ENCODE data around the gene CAST. TPM values are rescaled to one million over a fixed set of nuclear protein-coding genes. Genes with fewer than 3 reads are reported as not detected.

Gene CAST
- total RNA-seq, 1 donor from 2014 or later = 287 TPM

DNA sequence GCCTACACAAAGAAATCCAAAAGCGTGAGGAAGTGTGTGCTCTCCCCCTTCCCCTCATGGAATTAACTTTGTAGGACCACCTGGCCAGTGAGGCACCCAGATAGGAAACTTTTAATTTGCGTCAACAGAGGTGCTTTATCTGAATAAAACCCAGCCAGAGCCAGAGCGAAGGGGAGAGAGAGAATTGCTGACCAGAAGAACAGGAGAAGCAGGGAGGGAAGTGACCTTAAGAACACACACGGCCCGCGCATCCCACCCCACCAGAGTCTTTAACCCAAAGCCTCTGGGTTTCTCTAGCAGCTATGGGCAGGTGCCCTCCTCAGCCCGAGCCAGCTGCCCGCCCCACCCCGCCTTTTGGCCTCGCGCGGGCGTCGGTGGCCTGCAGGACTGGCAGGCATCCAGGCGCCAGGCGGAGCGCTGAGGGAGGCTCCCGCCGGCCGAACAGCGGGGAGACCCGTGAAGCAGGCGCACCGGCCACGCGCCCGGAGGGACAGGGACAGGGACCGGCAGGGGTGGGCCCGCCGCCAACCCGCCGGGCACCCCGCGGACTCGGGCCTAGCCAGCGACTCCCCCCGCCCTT is 145.0 kb downstream of the CAST start:
- Histone ChIP-seq H3K4me2 (ENCODE audit: low read length) (peak overlapping the region; percentile 93), H3K27ac (ENCODE audit: low read depth, low read length) (peak overlapping the region; percentile 95), H3K9me3 (ENCODE audit: insufficient read depth, low read depth, low read length) (no peaks in the 10 kb centered on the region), H3K79me2 (ENCODE audit: insufficient read depth, low read length) (no peaks in the 10 kb centered on the region), H3K36me3 (ENCODE audit: insufficient read depth, low read length) (no peaks in the 10 kb centered on the region), H3K27me3 (ENCODE audit: insufficient read depth, low read length) (peaks cover 2% of the 10 kb centered on the region), H3K9ac (ENCODE audit: low read length) (peak overlapping the region; percentile 97), H2AFZ (ENCODE audit: low read depth, low read length) (peak overlapping the region; percentile 84), H3K4me1 (ENCODE audit: insufficient read depth, low read length) (peaks cover 5% of the 10 kb centered on the region), H4K20me1 (ENCODE audit: insufficient read depth, low read length) (no peaks in the 10 kb centered on the region), H3K4me3 (ENCODE audit: insufficient read depth, low read depth, low read length) (peak overlapping the region; percentile 86)
- peaks cover 5% of the 10 kb centered on the region for H3K27me3 Mint-ChIP-seq (ENCODE audit: low read depth, unreplicated experiment)
- no peaks in the 10 kb centered on the region for H3K9me3 Mint-ChIP-seq (ENCODE audit: unreplicated experiment)
- FAIRE-seq (no peak), DNase-seq (ENCODE audit: low read depth) (peak; percentile 25)
- H3K4me3 Mint-ChIP-seq (ENCODE audit: unreplicated experiment) = peak overlapping the region; percentile 81
- TF ChIP-seq, protein P1, sequence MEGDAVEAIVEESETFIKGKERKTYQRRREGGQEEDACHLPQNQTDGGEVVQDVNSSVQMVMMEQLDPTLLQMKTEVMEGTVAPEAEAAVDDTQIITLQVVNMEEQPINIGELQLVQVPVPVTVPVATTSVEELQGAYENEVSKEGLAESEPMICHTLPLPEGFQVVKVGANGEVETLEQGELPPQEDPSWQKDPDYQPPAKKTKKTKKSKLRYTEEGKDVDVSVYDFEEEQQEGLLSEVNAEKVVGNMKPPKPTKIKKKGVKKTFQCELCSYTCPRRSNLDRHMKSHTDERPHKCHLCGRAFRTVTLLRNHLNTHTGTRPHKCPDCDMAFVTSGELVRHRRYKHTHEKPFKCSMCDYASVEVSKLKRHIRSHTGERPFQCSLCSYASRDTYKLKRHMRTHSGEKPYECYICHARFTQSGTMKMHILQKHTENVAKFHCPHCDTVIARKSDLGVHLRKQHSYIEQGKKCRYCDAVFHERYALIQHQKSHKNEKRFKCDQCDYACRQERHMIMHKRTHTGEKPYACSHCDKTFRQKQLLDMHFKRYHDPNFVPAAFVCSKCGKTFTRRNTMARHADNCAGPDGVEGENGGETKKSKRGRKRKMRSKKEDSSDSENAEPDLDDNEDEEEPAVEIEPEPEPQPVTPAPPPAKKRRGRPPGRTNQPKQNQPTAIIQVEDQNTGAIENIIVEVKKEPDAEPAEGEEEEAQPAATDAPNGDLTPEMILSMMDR (IDR thresholded peaks at IDR 0.05; ENCODE audit: insufficient read depth, low read depth, low read length) = no peak
- no peak for TF ChIP-seq EZH2 (IDR thresholded peaks at IDR 0.05; ENCODE audit: insufficient read depth, low read length)
- peak overlapping the region; percentile 79 for H3K27ac Mint-ChIP-seq (ENCODE audit: unreplicated experiment)
- H3K4me1 Mint-ChIP-seq (ENCODE audit: low read depth, unreplicated experiment) = peaks cover 8% of the 10 kb centered on the region
- peaks cover 12% of the 10 kb centered on the region for H3K36me3 Mint-ChIP-seq (ENCODE audit: low read depth, unreplicated experiment)

DNA sequence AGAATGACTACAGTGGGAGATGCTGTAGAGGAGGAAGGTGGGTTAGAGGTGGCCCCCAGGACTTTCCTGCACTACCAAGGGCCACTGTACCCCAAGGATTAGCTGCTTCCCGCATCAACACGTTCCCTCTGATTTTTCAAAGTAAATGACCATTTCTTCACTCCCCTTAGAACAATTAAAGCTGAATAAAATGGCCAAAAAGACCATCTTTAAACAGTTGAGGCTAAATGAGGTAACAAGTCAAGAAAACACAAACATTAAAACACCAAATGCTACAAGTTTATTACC is 146.3 kb downstream of the CAST start:
- H3K27ac ChIP-seq (ENCODE audit: low read depth, low read length) = peak overlapping the region; percentile 95
- DNase-seq (ENCODE audit: low read depth) (no peak), FAIRE-seq (no peak)
- peak overlapping the region; percentile 86 for H3K4me3 ChIP-seq (ENCODE audit: insufficient read depth, low read depth, low read length)
- peak overlapping the region; percentile 84 for H2AFZ ChIP-seq (ENCODE audit: low read depth, low read length)
- peaks cover 5% of the 10 kb centered on the region for H3K4me1 ChIP-seq (ENCODE audit: insufficient read depth, low read length)
- Mint-ChIP-seq H3K27ac (ENCODE audit: unreplicated experiment) (peak overlapping the region; percentile 92), H3K27me3 (ENCODE audit: low read depth, unreplicated experiment) (peaks cover 5% of the 10 kb centered on the region), H3K36me3 (ENCODE audit: low read depth, unreplicated experiment) (peaks cover 6% of the 10 kb centered on the region), H3K9me3 (ENCODE audit: unreplicated experiment) (no peaks in the 10 kb centered on the region), H3K4me1 (ENCODE audit: low read depth, unreplicated experiment) (peaks cover 8% of the 10 kb centered on the region), H3K4me3 (ENCODE audit: unreplicated experiment) (peak overlapping the region; percentile 88)
- peak overlapping the region; percentile 93 for H3K4me2 ChIP-seq (ENCODE audit: low read length)
- H3K9me3 ChIP-seq (ENCODE audit: insufficient read depth, low read depth, low read length) = no peaks in the 10 kb centered on the region
- H3K36me3 ChIP-seq (ENCODE audit: insufficient read depth, low read length) = no peaks in the 10 kb centered on the region
- no peaks in the 10 kb centered on the region for H3K79me2 ChIP-seq (ENCODE audit: insufficient read depth, low read length)
- H3K9ac ChIP-seq (ENCODE audit: low read length) = peak overlapping the region; percentile 97
- TF ChIP-seq, protein P1 (IDR thresholded peaks at IDR 0.05; ENCODE audit: insufficient read depth, low read depth, low read length) = no peak
- no peak for TF ChIP-seq EZH2 (IDR thresholded peaks at IDR 0.05; ENCODE audit: insufficient read depth, low read length)
- H3K27me3 ChIP-seq (ENCODE audit: insufficient read depth, low read length) = peaks cover 2% of the 10 kb centered on the region
- H4K20me1 ChIP-seq (ENCODE audit: insufficient read depth, low read length) = no peaks in the 10 kb centered on the region

DNA sequence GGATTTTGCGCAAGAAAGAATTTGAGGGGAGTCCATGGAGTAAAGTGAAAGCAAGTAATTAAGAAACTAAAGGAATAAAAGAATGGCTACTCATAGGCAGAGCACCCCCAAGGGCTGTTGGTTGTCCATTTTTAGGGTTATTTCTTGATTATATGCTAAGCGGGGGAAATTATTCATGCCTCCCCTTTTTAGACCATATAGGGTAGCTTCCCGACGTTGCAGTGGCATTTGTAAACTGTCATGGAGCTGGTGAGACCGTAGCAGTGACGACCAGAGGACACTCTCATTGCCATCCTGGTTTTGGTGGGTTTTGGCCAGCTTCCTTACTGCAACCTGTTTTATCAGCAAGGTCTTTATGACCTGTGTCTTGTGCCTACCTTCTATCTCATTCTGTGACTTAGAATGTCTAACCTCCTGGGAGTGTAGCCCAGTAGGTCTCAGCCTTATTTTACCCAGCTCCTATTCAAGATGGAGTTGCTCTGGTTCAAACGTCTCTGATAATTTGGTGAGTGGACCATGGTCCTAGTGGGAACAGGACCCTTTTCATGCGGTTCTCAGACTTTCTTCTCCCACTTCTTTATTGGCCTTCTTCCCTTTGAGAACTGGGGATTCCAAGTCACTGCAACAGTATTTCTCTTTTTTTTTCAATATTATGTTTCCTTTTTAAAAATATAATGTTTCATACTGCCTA is 146.8 kb downstream of the CAST start:
- H3K36me3 ChIP-seq (ENCODE audit: insufficient read depth, low read length) = no peaks in the 10 kb centered on the region
- no peak for TF ChIP-seq EZH2 (IDR thresholded peaks at IDR 0.05; ENCODE audit: insufficient read depth, low read length)
- TF ChIP-seq, protein P1 (IDR thresholded peaks at IDR 0.05; ENCODE audit: insufficient read depth, low read depth, low read length) = no peak
- Mint-ChIP-seq H3K27me3 (ENCODE audit: low read depth, unreplicated experiment) (peaks cover 5% of the 10 kb centered on the region), H3K9me3 (ENCODE audit: unreplicated experiment) (no peaks in the 10 kb centered on the region), H3K27ac (ENCODE audit: unreplicated experiment) (peak overlapping the region; percentile 92), H3K36me3 (ENCODE audit: low read depth, unreplicated experiment) (peaks cover 1% of the 10 kb centered on the region), H3K4me1 (ENCODE audit: low read depth, unreplicated experiment) (peaks cover 9% of the 10 kb centered on the region), H3K4me3 (ENCODE audit: unreplicated experiment) (peak overlapping the region; percentile 88)
- H3K9ac ChIP-seq (ENCODE audit: low read length) = peak overlapping the region; percentile 97
- H3K4me2 ChIP-seq (ENCODE audit: low read length) = peak overlapping the region; percentile 93
- H3K27me3 ChIP-seq (ENCODE audit: insufficient read depth, low read length) = peaks cover 2% of the 10 kb centered on the region
- no peaks in the 10 kb centered on the region for H3K79me2 ChIP-seq (ENCODE audit: insufficient read depth, low read length)
- H3K9me3 ChIP-seq (ENCODE audit: insufficient read depth, low read depth, low read length) = no peaks in the 10 kb centered on the region
- H3K4me1 ChIP-seq (ENCODE audit: insufficient read depth, low read length) = peaks cover 5% of the 10 kb centered on the region
- FAIRE-seq = no peak
- H4K20me1 ChIP-seq (ENCODE audit: insufficient read depth, low read length) = no peaks in the 10 kb centered on the region
- peak overlapping the region; percentile 84 for H2AFZ ChIP-seq (ENCODE audit: low read depth, low read length)
- DNase-seq (ENCODE audit: low read depth) = no peak
- peak overlapping the region; percentile 95 for H3K27ac ChIP-seq (ENCODE audit: low read depth, low read length)
- no peak overlapping the region for H3K4me3 ChIP-seq (ENCODE audit: insufficient read depth, low read depth, low read length)

Measured in astrocyte (in vitro differentiated cells and primary cell).